Activated CD8-positive, alpha-beta T cell treated with anti-CD3 and anti-CD28 coated beads, Interleukin-2, amount 10 ng/mL, durations not matched to agents 7 days and 5 days (primary cell): Measurements from ENCODE around the gene FAM50B. TPM values are rescaled to one million over a fixed set of nuclear protein-coding genes. Genes with fewer than 3 reads are reported as not detected.

Source experiments
- ATAC-seq: fragments of 150-1000 bp; cut with Tn5 transposase; one replicate; pipeline ENCODE4 v1.10.0; 2021; ENCODE audit warnings: moderate library complexity
- CTCF ChIA-PET: fragments of 350-600 bp; sonication (Branson Sonifier 250); formaldehyde crosslinking; loops from one replicate; lab custom pipeline; 2021; ENCODE audit warnings: antibody characterized with exemption; lab: Charles Lee
- POLR2A ChIA-PET: fragments of 350-600 bp; sonication (Branson Sonifier 250); formaldehyde crosslinking; loops from one replicate; lab custom pipeline; 2021; ENCODE audit warnings: antibody characterized with exemption; lab: Charles Lee
- DNase-seq: peaks from one replicate; pipeline ENCODE4 v3.0.0-alpha.2; 2020
- H3K27ac Mint-ChIP-seq: one replicate; pipeline ENCODE4 v1.8.0; 2021; ENCODE audit warnings: mild to moderate bottlenecking, mixed read lengths
- H3K27me3 Mint-ChIP-seq: one replicate; pipeline ENCODE4 v1.8.0; 2021; ENCODE audit warnings: low read depth, mixed read lengths
- H3K36me3 Mint-ChIP-seq: one replicate; pipeline ENCODE4 v1.8.0; 2021; ENCODE audit warnings: low read depth, mixed read lengths
- H3K4me1 Mint-ChIP-seq: one replicate; pipeline ENCODE4 v1.8.0; 2021; ENCODE audit warnings: low read depth, mixed read lengths
- H3K4me3 Mint-ChIP-seq: one replicate; pipeline ENCODE4 v1.8.0; 2021; ENCODE audit warnings: mild to moderate bottlenecking, mixed read lengths
- H3K9me3 Mint-ChIP-seq: one replicate; pipeline ENCODE4 v1.8.0; 2022; ENCODE audit warnings: mixed read lengths; ENCODE audit not compliant: insufficient read depth
- total RNA-seq, 2 experiments: library from RNA; stranded (reverse); gene quantifications; one replicate each; pipeline ENCODE4 v1.2.3, GENCODE V29; 2021

The FAM50B gene
- total RNA-seq, 2 experiments from 2014 or later = 7.6 to 8.6 TPM

GRCh38 chr6:3892603-3893002, 43.4 kb downstream of the FAM50B start:
- ATAC-seq (no peak), DNase-seq (no peak)
- Mint-ChIP-seq H3K9me3 (no peaks in the 10 kb centered on the region), H3K4me3 (no peak overlapping the region), H3K27me3 (peaks cover 3% of the 10 kb centered on the region), H3K36me3 (no peaks in the 10 kb centered on the region), H3K4me1 (no peaks in the 10 kb centered on the region), H3K27ac (no peak overlapping the region)
- ChIA-PET CTCF (no interaction called here), POLR2A (no interaction called here)

- H3K4me1 Mint-ChIP-seq = no peaks in the 10 kb centered on the region
- no peak for ATAC-seq
Observed at GRCh38 chr6:3893487-3893886, 44.3 kb downstream of the FAM50B start.

DNA sequence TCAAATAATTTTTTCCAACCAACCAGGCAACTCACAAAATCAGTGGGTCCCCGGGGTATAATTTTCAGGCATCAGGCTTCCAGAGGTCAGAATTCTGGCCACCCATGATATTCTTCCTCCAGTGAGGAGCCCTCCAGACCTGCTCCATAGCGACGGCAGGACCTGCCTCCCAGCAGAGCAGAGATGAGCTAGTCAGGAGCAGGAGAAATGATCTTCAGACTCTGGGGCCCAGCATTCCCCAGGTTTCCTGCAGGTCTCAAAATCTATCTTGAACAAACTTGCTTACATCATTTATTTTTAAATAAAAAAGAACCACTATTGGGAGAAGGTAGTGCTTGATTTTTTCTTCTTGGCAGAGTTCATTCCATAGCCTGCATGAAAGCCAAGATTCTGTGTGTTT, 44.7 kb downstream of the FAM50B start:
- Mint-ChIP-seq H3K27me3 (peaks cover 5% of the 10 kb centered on the region), H3K4me3 (no peak overlapping the region), H3K27ac (no peak overlapping the region), H3K36me3 (no peaks in the 10 kb centered on the region), H3K9me3 (no peaks in the 10 kb centered on the region), H3K4me1 (no peaks in the 10 kb centered on the region)
- ChIA-PET CTCF (no interaction called here), POLR2A (no interaction called here)
- no peak for ATAC-seq
- no peak for DNase-seq

More at GRCh38 chr6:3893487-3893886, 44.3 kb downstream of the FAM50B start:
- Mint-ChIP-seq H3K36me3 (no peaks in the 10 kb centered on the region), H3K27me3 (peaks cover 5% of the 10 kb centered on the region), H3K27ac (no peak overlapping the region), H3K4me3 (no peak overlapping the region), H3K9me3 (no peaks in the 10 kb centered on the region)
- no peak for DNase-seq
- ChIA-PET CTCF (no interaction called here), POLR2A (no interaction called here)

GRCh38 chr6:3894590-3895311, 45.6 kb downstream of the FAM50B start:
- ATAC-seq (no peak), DNase-seq (no peak)
- H3K9me3 Mint-ChIP-seq = no peaks in the 10 kb centered on the region
- no peaks in the 10 kb centered on the region for H3K36me3 Mint-ChIP-seq
- ChIA-PET POLR2A (no interaction called here), CTCF (interaction anchor here (0.8 to 1.0 kb wide), 2 partner anchors 15 to 84 kb away, joined by 3 read pairs; no protein-coding TSS in a partner anchor)
- H3K4me3 Mint-ChIP-seq = no peak overlapping the region
- H3K27me3 Mint-ChIP-seq = peaks cover 5% of the 10 kb centered on the region
- no peaks in the 10 kb centered on the region for H3K4me1 Mint-ChIP-seq
- H3K27ac Mint-ChIP-seq = no peak overlapping the region

GRCh38 chr6:3895312-3895653, 46.1 kb downstream of the FAM50B start:
- Mint-ChIP-seq H3K27ac (no peak overlapping the region), H3K9me3 (no peaks in the 10 kb centered on the region), H3K27me3 (peaks cover 5% of the 10 kb centered on the region), H3K4me1 (no peaks in the 10 kb centered on the region), H3K36me3 (no peaks in the 10 kb centered on the region), H3K4me3 (no peak overlapping the region)
- ChIA-PET CTCF (interaction anchor here (0.8 to 1.0 kb wide), 2 partner anchors 14 to 83 kb away, joined by 3 read pairs; no protein-coding TSS in a partner anchor), POLR2A (no interaction called here)
- ATAC-seq (no peak), DNase-seq (no peak)

DNA sequence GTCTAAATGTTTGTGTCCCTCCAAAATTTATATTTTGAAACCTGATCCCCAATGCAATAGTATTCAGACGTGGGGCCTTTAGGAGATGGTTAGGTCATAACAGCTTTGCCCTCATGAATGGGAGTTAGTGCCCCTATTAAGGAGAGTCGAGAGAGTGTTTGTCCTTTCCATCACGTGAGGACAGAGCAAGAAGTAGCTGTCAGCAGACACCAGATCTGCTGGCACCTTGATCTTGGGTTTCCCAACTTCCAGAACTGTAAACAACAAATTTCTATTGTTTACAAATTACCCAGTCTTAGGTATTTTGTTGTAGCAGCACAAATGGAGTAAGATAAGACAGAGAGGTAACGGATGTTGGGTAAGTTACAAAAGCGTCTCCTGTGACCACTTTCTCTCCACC, 46.6 kb downstream of the FAM50B start:
- no peak for DNase-seq
- Mint-ChIP-seq H3K4me1 (no peaks in the 10 kb centered on the region), H3K9me3 (no peaks in the 10 kb centered on the region), H3K27ac (no peak overlapping the region), H3K27me3 (peaks cover 5% of the 10 kb centered on the region), H3K4me3 (no peak overlapping the region), H3K36me3 (no peaks in the 10 kb centered on the region)
- CTCF ChIA-PET = interaction anchor here (1.0 kb wide), 1 partner anchor 83 kb away, joined by 3 read pairs; no protein-coding TSS in a partner anchor
- POLR2A ChIA-PET = no interaction called here
- no peak for ATAC-seq

DNA sequence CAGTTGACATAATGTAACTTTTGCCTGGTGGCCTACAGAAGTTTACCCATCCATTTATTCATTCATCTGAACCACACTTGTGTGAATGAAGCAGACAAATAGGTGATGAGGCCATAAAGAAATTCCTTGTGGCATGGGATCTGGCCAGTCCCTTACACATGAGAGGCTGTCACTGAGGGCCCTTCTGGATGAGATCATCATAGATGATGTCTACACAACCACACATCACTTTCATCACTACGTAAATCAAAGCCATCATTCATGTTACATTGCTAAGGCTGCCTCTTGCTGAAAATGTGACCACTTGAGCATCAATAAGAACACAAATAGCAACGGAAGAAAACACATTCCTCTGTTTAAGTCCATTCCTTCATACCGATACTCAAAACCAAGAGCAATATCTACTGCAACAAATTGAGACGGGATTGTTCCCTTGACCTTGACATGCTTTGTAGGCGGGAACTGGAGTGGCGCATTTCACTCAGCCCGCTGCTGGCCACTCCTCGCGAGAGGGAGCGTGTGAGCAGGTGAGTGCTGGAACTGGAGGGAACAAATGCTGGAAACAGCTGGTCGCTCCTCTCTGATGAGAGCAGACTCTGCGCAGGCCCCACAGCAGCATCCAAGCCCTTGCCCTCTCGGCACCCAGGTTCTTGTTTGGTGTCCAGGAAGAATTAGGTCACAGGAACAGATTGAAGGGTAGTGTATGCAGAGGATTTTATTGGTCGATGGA, 49.3 kb downstream of the FAM50B start:
- POLR2A ChIA-PET = no interaction called here
- H3K9me3 Mint-ChIP-seq = no peaks in the 10 kb centered on the region
- H3K4me1 Mint-ChIP-seq = no peaks in the 10 kb centered on the region
- no peak overlapping the region for H3K27ac Mint-ChIP-seq
- DNase-seq (no peak), ATAC-seq (no peak)
- H3K27me3 Mint-ChIP-seq = peaks cover 4% of the 10 kb centered on the region
- no peak overlapping the region for H3K4me3 Mint-ChIP-seq
- CTCF ChIA-PET = no interaction called here
- H3K36me3 Mint-ChIP-seq = no peaks in the 10 kb centered on the region

GRCh38 chr6:3899061-3899460, 49.9 kb downstream of the FAM50B start:
- Mint-ChIP-seq H3K27me3 (peaks cover 7% of the 10 kb centered on the region), H3K4me1 (no peaks in the 10 kb centered on the region), H3K27ac (no peak overlapping the region), H3K36me3 (no peaks in the 10 kb centered on the region), H3K4me3 (no peak overlapping the region), H3K9me3 (no peaks in the 10 kb centered on the region)
- ChIA-PET CTCF (no interaction called here), POLR2A (no interaction called here)
- DNase-seq (no peak), ATAC-seq (no peak)

- H3K36me3 Mint-ChIP-seq = no peaks in the 10 kb centered on the region
- no peaks in the 10 kb centered on the region for H3K9me3 Mint-ChIP-seq
- ChIA-PET POLR2A (no interaction called here), CTCF (no interaction called here)
- H3K4me1 Mint-ChIP-seq = no peaks in the 10 kb centered on the region
- H3K27ac Mint-ChIP-seq = no peak overlapping the region
- ATAC-seq (no peak), DNase-seq (no peak)
- peaks cover 7% of the 10 kb centered on the region for H3K27me3 Mint-ChIP-seq
- H3K4me3 Mint-ChIP-seq = no peak overlapping the region
Observed at GRCh38 chr6:3899970-3900439, 50.8 kb downstream of the FAM50B start.

Other genes with a start within 250 kb of the FAM50B start
- gene PXDC1, start 97.7 kb upstream of the FAM50B start, total RNA-seq = not detected
- gene FAM217A, start 229.8 kb downstream of the FAM50B start, total RNA-seq = not detected